ENCODE results near the gene ANKRD31. TPM values are rescaled to one million over a fixed set of nuclear protein-coding genes. Genes with fewer than 3 reads are reported as not detected.

ANKRD31 gene
- total RNA-seq, 1 experiment from 2014 or later = not detected

DNA sequence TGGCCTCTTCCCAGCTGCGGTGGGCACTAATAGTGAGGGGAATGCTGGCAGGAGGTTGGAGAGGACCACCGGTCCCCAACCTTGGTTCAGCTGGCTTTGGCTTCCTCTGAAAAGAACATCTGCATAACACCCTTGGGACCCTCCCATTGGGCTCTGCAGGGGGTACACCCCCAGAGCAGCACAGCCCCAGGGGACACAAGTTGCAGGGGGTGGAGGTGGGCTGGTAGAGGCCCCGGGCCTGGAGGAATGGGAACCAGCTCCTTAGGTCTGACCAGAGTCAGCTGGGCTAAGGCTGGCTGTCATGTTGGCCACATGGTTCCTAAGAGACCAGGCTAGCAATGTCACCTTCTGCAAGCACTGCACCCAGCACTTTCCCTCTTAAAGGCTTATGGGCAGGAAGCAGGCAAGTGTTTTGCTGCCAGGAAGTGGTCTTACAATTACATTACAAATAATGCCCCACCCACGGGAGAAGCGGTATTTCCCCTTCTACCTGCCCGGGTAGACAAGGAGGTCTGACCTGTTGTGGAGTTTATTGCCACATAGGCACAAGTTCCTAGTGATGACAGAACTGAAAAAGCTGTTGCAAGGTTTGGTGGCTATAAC lies 202.4 kb downstream of the ANKRD31 start:
- Histone ChIP-seq H3K9me3 (ENCODE audit: control insufficient read depth, insufficient read depth, low read depth, low read length) (no peaks in the 10 kb centered on the region), H3K36me3 (ENCODE audit: control insufficient read depth, insufficient read depth, low read length) (no peaks in the 10 kb centered on the region), H3K27ac (ENCODE audit: low read length) (no peak overlapping the region), H3K27me3 (ENCODE audit: control insufficient read depth, insufficient read depth, low read length) (peaks cover 6% of the 10 kb centered on the region; the same call in 1 of the 2 replicates), H3K4me1 (ENCODE audit: control insufficient read depth, insufficient read depth, low read length) (no peaks in the 10 kb centered on the region), H3K4me3 (ENCODE audit: low read depth in 2 of 2, low read length in 2 of 2) (no peak overlapping the region)
- ChIA-PET CTCF (no interaction called here), POLR2A (no interaction called here)
- DNase-seq (ENCODE audit: low read depth, low spot score) (no peak), ATAC-seq (no peak)
- intact Hi-C loops (cut with micrococcal nuclease; ENCODE audit: unreplicated experiment) = no loop called here
- in situ Hi-C loops (cut with HindIII; ENCODE audit: low pct_unique_long_range_greater_than_20kb, low sequenced_read_pairs) = no loop called here
- TF ChIP-seq, protein P1, sequence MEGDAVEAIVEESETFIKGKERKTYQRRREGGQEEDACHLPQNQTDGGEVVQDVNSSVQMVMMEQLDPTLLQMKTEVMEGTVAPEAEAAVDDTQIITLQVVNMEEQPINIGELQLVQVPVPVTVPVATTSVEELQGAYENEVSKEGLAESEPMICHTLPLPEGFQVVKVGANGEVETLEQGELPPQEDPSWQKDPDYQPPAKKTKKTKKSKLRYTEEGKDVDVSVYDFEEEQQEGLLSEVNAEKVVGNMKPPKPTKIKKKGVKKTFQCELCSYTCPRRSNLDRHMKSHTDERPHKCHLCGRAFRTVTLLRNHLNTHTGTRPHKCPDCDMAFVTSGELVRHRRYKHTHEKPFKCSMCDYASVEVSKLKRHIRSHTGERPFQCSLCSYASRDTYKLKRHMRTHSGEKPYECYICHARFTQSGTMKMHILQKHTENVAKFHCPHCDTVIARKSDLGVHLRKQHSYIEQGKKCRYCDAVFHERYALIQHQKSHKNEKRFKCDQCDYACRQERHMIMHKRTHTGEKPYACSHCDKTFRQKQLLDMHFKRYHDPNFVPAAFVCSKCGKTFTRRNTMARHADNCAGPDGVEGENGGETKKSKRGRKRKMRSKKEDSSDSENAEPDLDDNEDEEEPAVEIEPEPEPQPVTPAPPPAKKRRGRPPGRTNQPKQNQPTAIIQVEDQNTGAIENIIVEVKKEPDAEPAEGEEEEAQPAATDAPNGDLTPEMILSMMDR (IDR thresholded peaks at IDR 0.05) = no peak
- TF ChIP-seq, protein P2, sequence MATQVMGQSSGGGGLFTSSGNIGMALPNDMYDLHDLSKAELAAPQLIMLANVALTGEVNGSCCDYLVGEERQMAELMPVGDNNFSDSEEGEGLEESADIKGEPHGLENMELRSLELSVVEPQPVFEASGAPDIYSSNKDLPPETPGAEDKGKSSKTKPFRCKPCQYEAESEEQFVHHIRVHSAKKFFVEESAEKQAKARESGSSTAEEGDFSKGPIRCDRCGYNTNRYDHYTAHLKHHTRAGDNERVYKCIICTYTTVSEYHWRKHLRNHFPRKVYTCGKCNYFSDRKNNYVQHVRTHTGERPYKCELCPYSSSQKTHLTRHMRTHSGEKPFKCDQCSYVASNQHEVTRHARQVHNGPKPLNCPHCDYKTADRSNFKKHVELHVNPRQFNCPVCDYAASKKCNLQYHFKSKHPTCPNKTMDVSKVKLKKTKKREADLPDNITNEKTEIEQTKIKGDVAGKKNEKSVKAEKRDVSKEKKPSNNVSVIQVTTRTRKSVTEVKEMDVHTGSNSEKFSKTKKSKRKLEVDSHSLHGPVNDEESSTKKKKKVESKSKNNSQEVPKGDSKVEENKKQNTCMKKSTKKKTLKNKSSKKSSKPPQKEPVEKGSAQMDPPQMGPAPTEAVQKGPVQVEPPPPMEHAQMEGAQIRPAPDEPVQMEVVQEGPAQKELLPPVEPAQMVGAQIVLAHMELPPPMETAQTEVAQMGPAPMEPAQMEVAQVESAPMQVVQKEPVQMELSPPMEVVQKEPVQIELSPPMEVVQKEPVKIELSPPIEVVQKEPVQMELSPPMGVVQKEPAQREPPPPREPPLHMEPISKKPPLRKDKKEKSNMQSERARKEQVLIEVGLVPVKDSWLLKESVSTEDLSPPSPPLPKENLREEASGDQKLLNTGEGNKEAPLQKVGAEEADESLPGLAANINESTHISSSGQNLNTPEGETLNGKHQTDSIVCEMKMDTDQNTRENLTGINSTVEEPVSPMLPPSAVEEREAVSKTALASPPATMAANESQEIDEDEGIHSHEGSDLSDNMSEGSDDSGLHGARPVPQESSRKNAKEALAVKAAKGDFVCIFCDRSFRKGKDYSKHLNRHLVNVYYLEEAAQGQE (IDR thresholded peaks at IDR 0.05; ENCODE audit: insufficient read depth in 1 of 2, low read depth in 2 of 2, low read length in 1 of 2) = no peak
- TF ChIP-seq SIN3A (IDR thresholded peaks at IDR 0.05; ENCODE audit: borderline replicate concordance, insufficient read depth, low read depth, low read length) (no peak), TCF7L2 (IDR thresholded peaks at IDR 0.05; ENCODE audit: low read depth, low read length) (no peak), POLR2AphosphoS5 (IDR thresholded peaks at IDR 0.05; ENCODE audit: low read depth, low read length) (no peak)
- no TSS peak for BruUV-seq (replicated peaks)

DNA sequence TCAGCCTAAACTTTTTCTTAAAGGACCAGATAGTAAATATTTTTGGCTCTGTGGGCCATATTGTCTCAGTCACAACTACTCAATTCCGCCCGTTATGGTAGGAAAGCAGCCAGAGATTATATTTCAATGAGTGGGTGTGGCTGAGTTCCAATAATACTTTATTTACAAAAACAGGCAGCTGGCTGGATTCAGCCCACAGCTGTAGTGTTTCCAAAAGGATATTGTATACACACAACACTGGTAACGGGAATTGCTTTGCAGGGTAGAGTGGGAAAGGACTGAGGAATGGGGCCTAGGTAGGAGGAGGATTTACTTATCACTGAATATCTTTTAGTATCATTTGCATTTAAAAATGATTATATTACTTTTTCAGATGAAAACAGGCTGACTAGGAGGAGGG lies 205.3 kb downstream of the ANKRD31 start:
- no peak for ATAC-seq
- DNase-seq (ENCODE audit: low read depth, low spot score) = no peak
- H3K27me3 ChIP-seq (ENCODE audit: control insufficient read depth, insufficient read depth, low read length) = peaks cover 4% of the 10 kb centered on the region; the same call in 1 of the 2 replicates
- ChIA-PET POLR2A (no interaction called here), CTCF (no interaction called here)
- BruUV-seq (replicated peaks) = no TSS peak
- H3K36me3 ChIP-seq (ENCODE audit: control insufficient read depth, insufficient read depth, low read length) = no peaks in the 10 kb centered on the region
- no peak overlapping the region for H3K27ac ChIP-seq (ENCODE audit: low read length)
- TF ChIP-seq TCF7L2 (IDR thresholded peaks at IDR 0.05; ENCODE audit: low read depth, low read length) (no peak), SIN3A (IDR thresholded peaks at IDR 0.05; ENCODE audit: borderline replicate concordance, insufficient read depth, low read depth, low read length) (no peak), POLR2AphosphoS5 (IDR thresholded peaks at IDR 0.05; ENCODE audit: low read depth, low read length) (no peak)
- TF ChIP-seq, protein P1 (IDR thresholded peaks at IDR 0.05) = no peak
- TF ChIP-seq, protein P2 (IDR thresholded peaks at IDR 0.05; ENCODE audit: insufficient read depth in 1 of 2, low read depth in 2 of 2, low read length in 1 of 2) = no peak
- no peaks in the 10 kb centered on the region for H3K4me1 ChIP-seq (ENCODE audit: control insufficient read depth, insufficient read depth, low read length)
- in situ Hi-C loops (cut with HindIII; ENCODE audit: low pct_unique_long_range_greater_than_20kb, low sequenced_read_pairs) = no loop called here
- no peak overlapping the region for H3K4me3 ChIP-seq (ENCODE audit: low read depth in 2 of 2, low read length in 2 of 2)
- no peaks in the 10 kb centered on the region for H3K9me3 ChIP-seq (ENCODE audit: control insufficient read depth, insufficient read depth, low read depth, low read length)
- intact Hi-C loops (cut with micrococcal nuclease; ENCODE audit: unreplicated experiment) = no loop called here

Data from Panc1 (cell line).